IPS DF 6.9 (cell line): ENCODE data around the gene SCRN1.

Experiments used
- DNase-seq: peaks from one replicate; pipeline ENCODE4 v3.0.0-alpha.2; 2013; ENCODE audit warnings: low read depth, low spot score
- H3K27ac ChIP-seq: one replicate; pipeline ENCODE4 v1.5.1; 2013; ENCODE audit warnings: low read length, control low read depth
- H3K27me3 ChIP-seq: 2 replicates; pipeline ENCODE4 v1.6.1; 2013; ENCODE audit warnings: mild to moderate bottlenecking, low read length; ENCODE audit not compliant: control insufficient read depth, insufficient read depth
- H3K36me3 ChIP-seq: 2 replicates; pipeline ENCODE4 v1.6.1; 2013; ENCODE audit warnings: low read length; ENCODE audit not compliant: control insufficient read depth, insufficient read depth
- H3K4me1 ChIP-seq: 2 replicates; pipeline ENCODE4 v1.6.1; 2013; ENCODE audit warnings: low read length; ENCODE audit not compliant: control insufficient read depth, insufficient read depth
- H3K4me3 ChIP-seq: 2 replicates; pipeline ENCODE4 v1.5.1; 2013; ENCODE audit warnings: mild to moderate bottlenecking, low read length
- H3K9me3 ChIP-seq: 2 replicates; pipeline ENCODE4 v1.6.1; 2013; ENCODE audit warnings: low read length, inconsistent platforms; ENCODE audit not compliant: control insufficient read depth, insufficient read depth
- WGBS: extraction: QIAGEN DNeasy Blood & Tissue Kit; methylation state at CpG from one replicate; pipeline ENCODE4 v1.1.7; 2013; ENCODE audit warnings: mixed read lengths, missing lambda C conversion rate; ENCODE audit not compliant: insufficient read length, insufficient coverage; 5-methylcytosine and 5-hydroxymethylcytosine counted together

The SCRN1 gene

GRCh38 chr7:29915481-29916215, 74.0 kb downstream of the SCRN1 start:
- 0 out of 2 replicates have a peak, but pooled peaks cover 2% of the 10 kb centered on the region for H3K36me3 ChIP-seq
- no peaks in the 10 kb centered on the region for H3K27me3 ChIP-seq
- no peaks in the 10 kb centered on the region for H3K4me1 ChIP-seq
- no peak overlapping the region for H3K27ac ChIP-seq
- H3K4me3 ChIP-seq = no peak overlapping the region
- no peak for DNase-seq
- H3K9me3 ChIP-seq = no peaks in the 10 kb centered on the region
- WGBS = no CpG with 5 or more reads among the region's 7 CpGs

DNA sequence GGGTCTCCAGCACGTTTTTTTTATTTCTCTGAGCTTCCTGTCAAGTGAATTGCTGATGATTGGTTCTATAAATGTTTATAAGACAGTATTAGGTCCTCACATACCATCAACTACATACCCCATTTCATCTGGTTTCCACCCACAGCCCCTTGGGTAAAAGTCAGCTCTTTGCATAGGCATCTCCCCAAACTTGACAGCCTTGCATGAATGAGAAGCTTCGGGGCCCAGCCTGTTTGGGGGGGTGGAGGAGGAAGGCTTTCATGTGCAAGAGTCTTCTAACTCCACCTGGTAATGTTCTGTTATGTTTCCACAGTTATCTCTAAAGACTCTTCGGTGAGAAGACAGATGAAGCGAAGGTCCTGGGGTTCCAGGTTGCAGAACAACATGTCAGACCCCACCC, 75.4 kb downstream of the SCRN1 start:
- H3K4me3 ChIP-seq = no peak overlapping the region
- WGBS = no CpG with 5 or more reads among the region's 4 CpGs

DNA sequence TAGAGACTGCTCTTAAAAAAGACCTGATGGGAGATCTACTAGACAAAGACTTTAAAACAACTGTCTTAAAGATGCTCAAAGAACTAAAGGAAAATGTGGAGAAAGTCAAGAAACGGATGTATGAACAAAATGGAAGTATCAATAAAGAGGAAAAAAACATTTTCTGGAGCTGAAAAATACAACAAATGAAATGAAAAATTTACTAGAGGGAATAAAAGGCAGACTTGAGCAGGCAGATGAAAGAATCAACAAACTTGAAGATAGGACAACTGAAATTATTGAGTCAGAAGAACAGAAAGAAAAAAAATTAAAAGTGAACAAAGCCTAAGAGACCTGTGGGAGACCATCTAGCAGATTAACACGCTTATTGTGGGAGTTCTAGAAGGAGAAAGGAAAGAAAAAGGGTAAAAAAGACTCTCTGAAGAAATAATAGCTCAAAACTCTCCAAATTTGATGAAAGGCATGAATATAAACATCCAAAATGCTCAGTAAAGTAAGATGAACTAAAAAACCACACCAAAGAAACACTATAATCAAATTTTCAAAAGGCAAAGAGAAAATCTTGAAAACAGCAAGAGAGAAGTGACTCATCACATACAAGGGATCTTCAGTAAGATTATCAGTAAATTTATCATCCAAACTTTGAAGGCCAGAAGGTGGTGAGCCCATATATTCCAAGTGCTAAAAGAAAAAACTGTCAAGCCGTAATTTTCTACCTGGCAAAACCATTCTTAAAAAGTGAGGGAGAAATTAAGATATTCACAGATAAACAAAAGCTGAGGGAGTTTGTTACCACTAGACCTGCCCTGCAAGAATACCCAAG, 83.2 kb downstream of the SCRN1 start:
- Histone ChIP-seq H3K27ac (no peak overlapping the region), H3K9me3 (no peaks in the 10 kb centered on the region), H3K4me3 (no peak overlapping the region), H3K4me1 (no peaks in the 10 kb centered on the region), H3K36me3 (peaks cover 3% of the 10 kb centered on the region; the same call in 1 of the 2 replicates), H3K27me3 (no peaks in the 10 kb centered on the region)
- WGBS = no CpG with 5 or more reads among the region's 3 CpGs
- no peak for DNase-seq

More for the DNA sequence above, 75.4 kb downstream of the SCRN1 start:
- DNase-seq = no peak
- no peak overlapping the region for H3K27ac ChIP-seq
- no peaks in the 10 kb centered on the region for H3K36me3 ChIP-seq
- H3K9me3 ChIP-seq = no peaks in the 10 kb centered on the region
- H3K4me1 ChIP-seq = no peaks in the 10 kb centered on the region
- no peaks in the 10 kb centered on the region for H3K27me3 ChIP-seq

DNA sequence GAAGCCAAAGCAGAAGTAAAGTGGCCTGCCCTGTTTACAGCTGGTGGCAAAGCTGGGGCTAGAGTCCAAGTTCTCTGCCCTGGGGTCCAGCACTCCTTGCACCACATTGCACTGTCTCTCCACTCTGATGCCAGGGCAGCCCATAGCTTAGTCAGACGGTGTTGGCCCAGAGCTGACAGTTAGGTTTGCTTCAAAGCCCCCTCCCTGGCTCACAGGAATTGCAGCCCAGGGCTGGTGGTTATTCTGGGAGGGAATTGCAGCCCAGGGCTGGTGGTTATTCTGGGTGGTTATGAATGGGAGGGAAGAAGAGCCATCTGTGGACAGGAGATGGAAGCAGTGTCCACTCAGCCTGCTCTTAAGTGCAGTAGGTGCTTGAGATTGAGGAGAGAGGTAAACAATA, 88.9 kb downstream of the SCRN1 start:
- Histone ChIP-seq H3K9me3 (no peaks in the 10 kb centered on the region), H3K4me3 (no peak overlapping the region), H3K4me1 (no peaks in the 10 kb centered on the region), H3K27ac (no peak overlapping the region), H3K27me3 (no peaks in the 10 kb centered on the region), H3K36me3 (peaks cover 3% of the 10 kb centered on the region; the same call in 1 of the 2 replicates)
- no peak for DNase-seq
- no CpG with 5 or more reads among the region's 1 CpG for WGBS

GRCh38 chr7:29898301-29898700, 91.3 kb downstream of the SCRN1 start:
- H3K36me3 ChIP-seq = no peaks in the 10 kb centered on the region
- no peak for DNase-seq
- H3K4me3 ChIP-seq = no peak overlapping the region
- WGBS = no CpG with 5 or more reads among the region's 5 CpGs
- no peaks in the 10 kb centered on the region for H3K4me1 ChIP-seq
- H3K9me3 ChIP-seq = no peaks in the 10 kb centered on the region
- no peaks in the 10 kb centered on the region for H3K27me3 ChIP-seq
- H3K27ac ChIP-seq = no peak overlapping the region

GRCh38 chr7:29896685-29897411, 92.8 kb downstream of the SCRN1 start:
- Histone ChIP-seq H3K4me1 (no peaks in the 10 kb centered on the region), H3K27ac (no peak overlapping the region), H3K36me3 (no peaks in the 10 kb centered on the region), H3K9me3 (no peaks in the 10 kb centered on the region), H3K27me3 (no peaks in the 10 kb centered on the region), H3K4me3 (no peak overlapping the region)
- DNase-seq = no peak
- WGBS = no CpG with 5 or more reads among the region's 2 CpGs

DNA sequence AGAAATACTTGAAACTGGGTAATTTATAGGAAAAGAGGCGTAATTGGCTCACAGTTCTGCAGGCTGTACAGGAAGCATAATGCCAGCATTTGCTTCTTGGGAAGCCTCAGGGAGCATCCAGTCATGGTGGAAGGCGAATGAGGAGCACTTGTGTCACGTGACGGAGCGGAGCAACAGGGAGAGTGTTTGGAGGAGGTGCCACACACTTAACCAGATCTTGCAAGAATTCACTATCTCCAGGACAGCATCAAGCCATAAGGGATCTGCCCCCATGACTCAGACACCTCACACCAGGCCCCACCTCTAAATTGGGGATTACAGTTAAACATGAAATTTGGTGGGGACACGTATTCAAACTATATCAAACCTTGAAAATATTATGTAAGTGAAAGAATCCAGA, 94.0 kb downstream of the SCRN1 start:
- Histone ChIP-seq H3K9me3 (no peaks in the 10 kb centered on the region), H3K27me3 (no peaks in the 10 kb centered on the region), H3K4me1 (no peaks in the 10 kb centered on the region), H3K27ac (no peak overlapping the region), H3K36me3 (peaks cover 1% of the 10 kb centered on the region; the same call in 1 of the 2 replicates), H3K4me3 (no peak overlapping the region)
- DNase-seq = no peak
- no CpG with 5 or more reads among the region's 6 CpGs for WGBS

- no CpG with 5 or more reads among the region's 2 CpGs for WGBS
- no peak overlapping the region for H3K27ac ChIP-seq
- H3K36me3 ChIP-seq = peaks cover 2% of the 10 kb centered on the region; the same call in 1 of the 2 replicates
- H3K4me3 ChIP-seq = no peak overlapping the region
- no peaks in the 10 kb centered on the region for H3K27me3 ChIP-seq
- DNase-seq = no peak
- no peaks in the 10 kb centered on the region for H3K9me3 ChIP-seq
- no peaks in the 10 kb centered on the region for H3K4me1 ChIP-seq
Observed at GRCh38 chr7:29894256-29894655, 95.3 kb downstream of the SCRN1 start.

DNA sequence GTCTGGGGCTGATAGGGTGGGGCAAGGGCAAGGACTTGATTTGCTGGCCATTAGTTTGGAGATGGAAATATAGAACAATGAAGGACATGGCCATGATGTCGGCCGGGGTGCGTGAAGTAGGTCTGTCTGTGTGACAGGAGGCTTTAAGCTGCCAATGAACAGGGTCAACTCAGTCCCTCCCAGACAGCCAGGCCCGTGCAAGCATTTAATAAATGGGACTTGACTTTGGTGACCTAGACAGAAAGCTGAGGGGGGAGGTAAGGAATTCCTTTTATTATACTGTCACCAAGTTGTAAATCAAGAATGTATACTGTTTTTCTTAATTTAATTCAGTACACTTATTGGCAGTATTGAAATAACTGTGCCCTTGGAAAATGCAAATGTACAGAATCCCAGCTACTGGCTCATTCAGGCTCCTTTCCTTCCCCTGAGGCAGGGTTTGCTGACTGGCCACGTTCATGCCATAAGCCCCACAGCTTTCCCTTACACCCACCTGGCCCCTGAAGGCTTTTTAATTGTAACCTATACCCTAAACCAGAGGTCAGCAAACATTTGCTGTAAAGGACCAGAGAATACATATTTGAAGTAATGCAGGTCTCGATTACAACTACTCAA, 96.1 kb downstream of the SCRN1 start:
- Histone ChIP-seq H3K9me3 (no peaks in the 10 kb centered on the region), H3K4me3 (no peak overlapping the region), H3K4me1 (no peaks in the 10 kb centered on the region), H3K36me3 (peaks cover 2% of the 10 kb centered on the region; the same call in 1 of the 2 replicates), H3K27me3 (no peaks in the 10 kb centered on the region), H3K27ac (no peak overlapping the region)
- WGBS = no CpG with 5 or more reads among the region's 6 CpGs
- no peak for DNase-seq

DNA sequence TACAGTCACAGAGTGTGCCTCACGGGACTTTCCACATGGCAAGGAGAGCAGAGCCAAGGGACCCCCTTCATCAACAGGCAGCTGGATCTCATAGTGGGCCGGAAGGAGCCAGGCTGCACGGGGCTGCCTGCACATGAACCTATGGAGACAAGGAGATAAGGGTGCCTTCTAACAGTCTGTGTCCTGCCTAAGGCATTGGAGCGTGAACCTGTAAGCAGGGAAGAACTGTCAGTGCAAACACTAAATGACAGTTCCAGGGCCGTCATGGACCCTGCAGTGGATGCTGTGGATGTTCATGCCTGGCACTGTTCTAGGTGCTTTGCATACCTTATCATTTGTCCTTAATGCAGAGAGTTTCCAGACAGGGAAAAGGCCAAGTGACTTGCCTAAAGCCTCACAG, 97.4 kb downstream of the SCRN1 start:
- no peaks in the 10 kb centered on the region for H3K4me1 ChIP-seq
- peaks cover 4% of the 10 kb centered on the region; the same call in 1 of the 2 replicates for H3K36me3 ChIP-seq
- no peak for DNase-seq
- H3K4me3 ChIP-seq = no peak overlapping the region
- no peaks in the 10 kb centered on the region for H3K27me3 ChIP-seq
- no peaks in the 10 kb centered on the region for H3K9me3 ChIP-seq
- WGBS = no CpG with 5 or more reads among the region's 5 CpGs
- no peak overlapping the region for H3K27ac ChIP-seq
